CD4-positive, alpha-beta T cell treated with Interleukin-6 at 100 ng/mL for 8 hours (primary cell): ENCODE data around the gene GLT8D2.
A peak's percentile ranks its signal among the peaks of the same experiment; 100 is the strongest.

Experiments
- DNase-seq: peaks from one replicate; pipeline ENCODE4 v3.0.0-alpha.2; 2020; ENCODE audit warnings: mixed read lengths, low spot score

Gene GLT8D2

GRCh38 chr12:103998976-103999375 is 51.0 kb downstream of the GLT8D2 start:
- no peak for DNase-seq

- DNase-seq = no peak
Measured at GRCh38 chr12:103997286-103997900, 52.6 kb downstream of the GLT8D2 start.

GRCh38 chr12:103996595-103996994 is 53.4 kb downstream of the GLT8D2 start:
- DNase-seq = no peak

GRCh38 chr12:103994235-103994634 is 55.8 kb downstream of the GLT8D2 start:
- DNase-seq = no peak

GRCh38 chr12:103986829-103987228 is 63.2 kb downstream of the GLT8D2 start:
- DNase-seq = no peak

- no peak for DNase-seq
Measured at GRCh38 chr12:103978384-103978982, 71.5 kb downstream of the GLT8D2 start.

GRCh38 chr12:103975368-103975767 is 74.6 kb downstream of the GLT8D2 start:
- no peak for DNase-seq

- DNase-seq = no peak
Measured at GRCh38 chr12:103973909-103974308, 76.1 kb downstream of the GLT8D2 start.

GRCh38 chr12:103969391-103969790 is 80.6 kb downstream of the GLT8D2 start:
- no peak for DNase-seq

GRCh38 chr12:103966736-103967135 is 83.3 kb downstream of the GLT8D2 start:
- no peak for DNase-seq

- peak; percentile 98 for DNase-seq
Measured at GRCh38 chr12:103965590-103966504, 84.1 kb downstream of the GLT8D2 start, which contains the start of gene TDG. Gene TDG (plus strand): TSS chr12:103965872. CDS start chr12:103966038, 166 bp downstream.

GRCh38 chr12:103965255-103965589 is 84.8 kb downstream of the GLT8D2 start:
- DNase-seq = no peak

GRCh38 chr12:103964805-103965204 is 85.2 kb downstream of the GLT8D2 start:
- no peak for DNase-seq

- no peak for DNase-seq
Measured at GRCh38 chr12:103962493-103962892, 87.5 kb downstream of the GLT8D2 start.

- no peak for DNase-seq
Measured at GRCh38 chr12:103960616-103961227, 89.3 kb downstream of the GLT8D2 start.

- no peak for DNase-seq
Measured at GRCh38 chr12:103958621-103959020, 91.4 kb downstream of the GLT8D2 start.

GRCh38 chr12:103957865-103958388 is 92.1 kb downstream of the GLT8D2 start:
- no peak for DNase-seq

GRCh38 chr12:103956509-103957027 is 93.4 kb downstream of the GLT8D2 start:
- DNase-seq = no peak

- no peak for DNase-seq
Measured at GRCh38 chr12:103955811-103956508, 94.0 kb downstream of the GLT8D2 start.

GRCh38 chr12:103952497-103952896 is 97.5 kb downstream of the GLT8D2 start:
- DNase-seq = no peak

GRCh38 chr12:103948746-103949406 is 101.1 kb downstream of the GLT8D2 start:
- DNase-seq = no peak
